Stimulated activated CD8-positive, alpha-beta memory T cell treated with anti-CD3 and anti-CD28 coated beads, Interleukin-12 subunit alpha, Interleukin-12 subunit beta, amount 100 ng/mL, for 1 hour (primary cell): ENCODE measurements around the gene BZW1.

ENCODE experiments used
- DNase-seq: peaks from one replicate; pipeline ENCODE4 v3.0.0-alpha.2; 2020; ENCODE audit warnings: low read depth

The BZW1 gene

DNA sequence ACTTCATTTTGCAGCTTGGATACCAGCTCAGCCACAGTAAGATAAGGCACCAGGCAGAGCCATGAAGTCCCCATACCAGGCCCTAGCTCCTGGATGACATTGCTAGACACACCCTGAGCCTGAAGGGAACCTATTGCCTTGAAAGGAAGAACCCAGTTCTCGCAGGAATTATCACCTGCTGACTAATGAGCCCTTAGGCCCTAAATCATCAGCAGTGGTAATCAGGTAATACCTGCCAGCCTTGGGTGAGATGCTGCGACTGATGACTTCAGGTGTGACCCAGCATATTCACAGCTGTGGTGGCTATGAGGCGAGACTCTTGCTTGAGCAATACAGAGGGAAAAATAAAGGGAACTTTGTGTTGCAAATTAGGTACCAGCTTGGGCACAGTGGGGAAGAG is 27.8 kb downstream of the BZW1 start:
- DNase-seq: no peak

- DNase-seq: no peak
These were observed 32.6 kb downstream of the BZW1 start for GRCh38 chr2:200843993-200844948.

GRCh38 chr2:200845194-200845593 is 33.5 kb downstream of the BZW1 start:
- DNase-seq: no peak

GRCh38 chr2:200845669-200846325 is 34.1 kb downstream of the BZW1 start:
- DNase-seq: no peak

DNA sequence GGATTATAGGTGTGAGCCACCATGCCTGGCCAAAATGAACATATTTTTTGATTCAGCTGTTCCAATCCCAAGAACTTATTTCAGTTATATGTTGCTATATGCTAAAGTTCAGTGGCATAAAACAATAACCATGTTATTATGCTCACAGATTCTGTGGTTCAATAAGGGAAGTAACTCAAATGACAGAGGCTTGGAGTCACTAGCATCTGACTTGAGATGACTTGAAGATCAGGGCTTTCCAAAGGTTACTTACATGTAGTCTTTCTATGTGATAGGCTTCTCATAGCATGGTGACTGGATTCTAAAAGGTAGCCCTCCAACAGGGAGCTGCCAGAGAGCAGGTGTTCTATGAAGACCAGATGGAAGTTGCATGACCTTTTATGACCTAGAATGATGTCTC is 35.6 kb downstream of the BZW1 start:
- DNase-seq: no peak

DNA sequence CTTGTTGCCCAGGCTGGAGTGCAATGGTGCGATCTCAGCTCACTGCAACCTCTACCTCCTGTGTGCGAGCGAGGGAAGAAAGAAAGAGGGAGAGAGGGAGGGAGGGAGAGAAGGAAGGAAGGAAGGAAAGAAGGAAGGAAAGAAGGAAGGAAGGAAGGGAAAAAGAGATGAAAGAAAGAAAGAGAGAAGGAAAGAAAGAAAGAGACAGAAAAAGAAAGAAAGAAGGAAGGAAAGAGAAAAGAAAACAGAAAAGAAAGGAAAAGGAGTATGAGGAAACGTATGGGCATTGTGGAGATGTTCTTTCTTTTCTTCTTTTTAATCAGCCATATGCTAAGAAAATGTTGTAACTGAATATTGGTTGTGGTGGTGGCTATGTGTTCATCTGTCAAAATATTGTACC is 36.2 kb downstream of the BZW1 start:
- DNase-seq: no peak

DNA sequence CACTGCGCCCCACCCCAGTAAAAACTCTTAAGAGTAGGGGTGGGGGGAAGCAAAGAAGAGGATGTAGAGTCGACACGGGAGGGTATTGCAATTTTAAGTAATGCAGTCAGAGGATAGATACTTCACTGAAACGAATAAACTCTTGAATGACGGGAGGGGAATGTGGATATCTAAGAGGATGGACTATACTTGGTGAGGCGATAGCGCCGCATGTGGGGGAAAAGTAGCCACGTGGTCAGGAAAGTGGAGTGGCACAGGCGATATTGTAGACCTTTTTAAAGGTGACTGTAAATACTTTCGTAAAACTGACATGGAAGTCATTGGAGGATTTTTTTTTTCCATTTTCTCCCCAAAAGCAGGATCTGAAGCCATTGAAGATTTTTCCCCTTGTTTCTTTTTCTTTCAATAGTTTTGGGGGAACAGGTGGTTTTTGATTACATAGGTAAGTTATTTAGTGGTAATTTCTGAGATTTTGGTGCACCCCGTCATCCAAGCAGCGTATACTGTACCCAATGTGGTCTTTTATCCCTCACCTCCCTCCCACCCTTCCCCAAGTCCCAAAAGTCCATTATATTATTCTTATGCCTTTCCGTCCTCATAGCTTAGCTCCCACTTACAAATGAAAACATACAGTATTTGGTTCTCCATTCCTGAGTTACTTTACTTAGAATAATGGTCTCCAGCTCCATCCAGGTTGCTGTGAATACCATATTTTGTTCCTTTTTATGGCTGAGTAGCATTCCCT is 39.0 kb downstream of the BZW1 start:
- DNase-seq: no peak

DNA sequence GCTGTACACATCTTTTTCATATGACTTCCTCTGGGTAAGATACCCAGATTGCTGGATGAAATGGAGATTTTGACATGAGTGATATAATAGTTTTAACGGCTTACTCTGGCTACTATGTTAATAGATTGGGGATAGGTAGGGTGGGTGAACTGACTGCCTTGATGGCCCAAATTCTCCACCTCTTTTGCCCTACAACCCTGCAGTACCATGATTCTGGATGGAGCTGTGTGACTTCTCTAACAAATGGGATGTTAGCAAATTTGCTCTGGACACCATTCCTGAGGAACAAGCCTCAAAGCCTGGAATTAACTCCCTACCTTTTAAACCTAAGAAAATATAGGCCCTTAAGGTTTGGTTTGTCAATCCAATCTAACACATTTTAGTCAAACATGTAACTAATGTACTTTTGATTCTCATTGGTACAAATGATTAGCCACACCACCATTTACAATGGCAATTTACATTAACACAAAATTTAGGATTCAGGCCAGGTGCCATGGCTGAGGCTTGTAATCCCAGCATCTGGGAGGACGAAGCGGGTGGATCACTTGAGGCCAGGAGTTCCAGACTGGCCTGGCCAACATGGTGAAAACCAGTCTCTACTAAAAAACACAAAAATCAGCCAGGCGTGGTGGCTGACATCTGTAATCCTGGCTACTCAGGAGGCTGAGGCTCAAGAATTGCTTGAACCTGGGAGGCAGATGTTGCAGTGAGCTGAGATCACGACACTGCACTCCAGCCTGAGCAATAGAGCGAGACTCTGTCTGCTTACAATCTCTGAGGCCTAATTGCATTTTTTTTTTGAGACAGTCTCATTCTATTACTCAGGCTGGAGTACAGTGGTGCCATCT is 39.9 kb downstream of the BZW1 start:
- no peak for DNase-seq

GRCh38 chr2:200852605-200853004 is 40.9 kb downstream of the BZW1 start:
- DNase-seq: no peak

- DNase-seq: no peak
These were observed 45.1 kb downstream of the BZW1 start for GRCh38 chr2:200856806-200857205.

DNA sequence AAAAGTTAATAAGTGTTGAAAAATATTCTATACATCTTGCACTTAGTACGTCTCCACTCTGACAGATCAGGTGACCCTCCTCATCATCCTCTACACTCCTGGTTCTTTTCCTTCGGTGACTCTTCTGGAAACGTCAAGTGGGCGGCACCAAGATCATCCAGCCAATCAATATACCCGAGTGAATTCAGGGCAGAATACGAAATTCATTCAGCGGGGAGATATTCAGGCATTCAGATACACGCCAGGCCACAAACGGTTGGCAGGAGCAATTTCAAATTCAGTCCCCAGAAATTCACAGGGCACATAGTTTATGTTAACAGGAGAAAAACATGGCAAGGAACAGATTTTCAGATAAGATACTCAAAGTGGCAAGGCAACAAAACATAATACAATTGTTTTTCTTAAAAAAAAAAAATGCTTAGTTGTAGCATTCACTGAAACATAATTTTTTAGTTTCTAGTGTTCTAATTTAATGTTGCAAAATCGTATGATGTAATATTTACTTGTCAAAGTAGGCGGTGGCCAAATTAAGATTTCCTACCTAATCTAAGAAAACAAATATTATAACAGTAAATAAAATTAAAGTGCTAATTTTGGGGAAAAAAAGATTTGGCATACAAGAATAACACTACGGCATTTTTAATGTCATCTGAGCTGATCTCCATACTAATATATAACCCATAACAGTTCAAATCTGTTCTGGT is 48.5 kb downstream of the BZW1 start:
- no peak for DNase-seq

DNA sequence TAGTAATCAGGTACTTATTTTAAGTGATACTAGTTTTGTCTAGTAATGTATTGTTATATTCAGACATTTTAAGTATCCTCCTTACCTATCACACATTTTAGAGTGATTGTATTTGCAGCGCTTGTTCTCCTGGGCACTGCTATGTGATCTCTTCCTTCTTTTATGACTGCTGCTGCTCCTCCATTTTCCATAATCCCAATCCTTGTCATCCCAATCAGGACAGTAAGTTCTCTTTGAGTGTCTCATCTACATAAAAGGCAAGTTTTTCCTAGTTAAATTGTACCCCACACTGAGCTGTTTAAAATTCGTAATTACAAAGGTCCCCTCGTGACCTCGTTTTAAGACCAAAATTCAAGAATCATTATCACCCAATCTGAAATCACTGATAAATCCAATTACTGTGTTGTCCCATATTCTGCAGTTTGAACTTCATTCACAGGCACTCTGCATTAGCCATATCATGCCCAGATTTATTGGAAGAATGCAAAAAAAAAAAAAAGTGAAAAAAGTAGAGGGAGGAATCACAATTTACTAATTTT is 50.0 kb downstream of the BZW1 start:
- DNase-seq: no peak

GRCh38 chr2:200862532-200863000 is 50.9 kb downstream of the BZW1 start:
- peak; percentile 40 for DNase-seq

GRCh38 chr2:200863782-200864175 is 52.1 kb downstream of the BZW1 start:
- no peak for DNase-seq

- DNase-seq: peak; percentile 95
These were observed 52.7 kb downstream of the BZW1 start, which contains the start of gene CLK1 for GRCh38 chr2:200864176-200865034. TSS of gene CLK1 (minus strand) at chr2:200864658. CDS start at chr2:200861862, 2,796 bp downstream.

DNA sequence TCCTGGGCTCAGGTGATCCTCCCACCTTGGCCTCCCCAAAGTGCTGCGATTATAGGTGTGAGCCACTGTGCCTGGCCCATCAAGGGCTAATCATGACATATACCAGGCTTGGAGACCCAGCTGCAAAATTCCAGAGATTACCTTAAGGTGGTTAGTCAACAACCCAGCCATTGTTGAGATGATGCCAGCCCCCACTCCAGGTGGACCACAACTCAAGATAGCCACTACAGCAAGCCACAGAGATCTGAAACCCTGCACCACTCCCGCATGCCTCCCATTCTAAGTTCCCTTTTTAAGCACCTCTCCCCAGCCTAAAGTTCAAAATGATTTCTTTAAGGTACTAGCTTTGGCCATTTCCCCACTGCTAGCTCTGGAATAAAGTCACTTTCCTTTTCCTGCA is 57.3 kb downstream of the BZW1 start:
- no peak for DNase-seq

GRCh38 chr2:200871151-200871550 is 59.4 kb downstream of the BZW1 start:
- no peak for DNase-seq

DNA sequence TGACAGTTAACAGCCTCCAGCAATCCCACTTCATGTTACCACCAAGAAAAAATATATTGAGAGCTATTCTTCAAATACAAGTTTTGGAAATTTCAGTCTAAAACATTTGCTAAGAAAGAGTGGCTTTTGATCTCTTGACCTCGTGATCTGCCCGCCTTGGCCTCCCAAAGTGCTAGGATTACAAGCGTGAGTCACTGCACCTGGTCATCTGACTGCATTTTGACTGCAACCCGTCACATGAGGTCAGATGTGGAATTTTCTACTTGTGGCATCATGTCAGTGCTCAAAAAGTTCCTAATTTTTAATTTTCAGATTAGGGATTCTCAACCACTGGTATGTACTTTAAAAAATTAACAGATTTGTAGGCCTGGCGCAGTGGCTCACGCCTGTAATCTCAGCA is 61.9 kb downstream of the BZW1 start:
- no peak for DNase-seq
